Mesothelial cell of epicardium (in vitro differentiated cells): ENCODE measurements around the gene SACM1L. TPM values are rescaled to one million over a fixed set of nuclear protein-coding genes. Genes with fewer than 3 reads are reported as not detected.
"Not testable (repeated sequence)": the region's sequence is repeated elsewhere in the genome, so short reads cannot be mapped to it uniquely, and the experiment has no call there.

Source experiments
- DNase-seq, 2 experiments: peaks; one replicate each; pipeline ENCODE4 v3.0.0; 2021; ENCODE audit warnings: low spot score in 2 of 2; ENCODE audit not compliant: unreplicated experiment in 2 of 2
- H3K27ac Mint-ChIP-seq: 2 replicates; pipeline ENCODE4 v1.8.0; 2021; ENCODE audit warnings: mixed read lengths
- H3K27me3 Mint-ChIP-seq: 2 replicates; pipeline ENCODE4 v1.8.0; 2021; ENCODE audit warnings: low read depth, mixed read lengths
- H3K36me3 Mint-ChIP-seq: 2 replicates; pipeline ENCODE4 v1.8.0; 2021; ENCODE audit warnings: mixed read lengths
- H3K4me1 Mint-ChIP-seq: 2 replicates; pipeline ENCODE4 v1.8.0; 2021; ENCODE audit warnings: mixed read lengths
- H3K4me3 Mint-ChIP-seq: 2 replicates; pipeline ENCODE4 v1.8.0; 2021; ENCODE audit warnings: mild to moderate bottlenecking, moderate library complexity, mixed read lengths
- H3K9me3 Mint-ChIP-seq: 2 replicates; pipeline ENCODE4 v1.8.0; 2021; ENCODE audit warnings: mixed read lengths
- total RNA-seq: library from RNA; stranded (reverse); gene quantifications from 3 replicates; pipeline ENCODE4 v1.2.1, GENCODE V29; 2021
- TF ChIP-seq, protein P1 (sequence below): fragments of 200-600 bp; sonication (generic); IDR thresholded peaks from one replicate; pipeline ENCODE4 v1.5.0; 2021; ENCODE audit warnings: antibody characterized with exemption; ENCODE audit not compliant: unreplicated experiment

SACM1L gene
- total RNA-seq, 1 donor from 2014 or later: 51.8 TPM

DNA sequence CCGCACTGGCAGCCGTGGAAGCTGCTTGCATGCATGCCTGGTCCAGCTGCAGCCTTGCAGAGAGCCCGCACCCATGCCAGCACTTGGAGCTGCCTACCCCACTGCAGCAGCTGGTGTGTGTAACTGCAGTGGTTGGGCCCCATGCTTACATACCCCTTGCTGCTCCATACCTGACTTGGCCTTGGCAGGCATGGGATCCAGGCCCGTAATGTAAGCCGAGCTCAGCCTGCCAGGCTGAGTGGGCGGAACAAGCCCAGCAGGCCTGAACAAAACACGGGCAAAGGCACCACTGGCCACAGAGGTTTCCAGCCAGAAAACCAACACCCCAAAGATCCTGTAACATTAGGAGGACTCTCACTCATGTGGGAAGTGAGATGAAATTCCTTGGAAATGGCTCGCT is 58.9 kb downstream of the SACM1L start:
- TF ChIP-seq, protein P1, sequence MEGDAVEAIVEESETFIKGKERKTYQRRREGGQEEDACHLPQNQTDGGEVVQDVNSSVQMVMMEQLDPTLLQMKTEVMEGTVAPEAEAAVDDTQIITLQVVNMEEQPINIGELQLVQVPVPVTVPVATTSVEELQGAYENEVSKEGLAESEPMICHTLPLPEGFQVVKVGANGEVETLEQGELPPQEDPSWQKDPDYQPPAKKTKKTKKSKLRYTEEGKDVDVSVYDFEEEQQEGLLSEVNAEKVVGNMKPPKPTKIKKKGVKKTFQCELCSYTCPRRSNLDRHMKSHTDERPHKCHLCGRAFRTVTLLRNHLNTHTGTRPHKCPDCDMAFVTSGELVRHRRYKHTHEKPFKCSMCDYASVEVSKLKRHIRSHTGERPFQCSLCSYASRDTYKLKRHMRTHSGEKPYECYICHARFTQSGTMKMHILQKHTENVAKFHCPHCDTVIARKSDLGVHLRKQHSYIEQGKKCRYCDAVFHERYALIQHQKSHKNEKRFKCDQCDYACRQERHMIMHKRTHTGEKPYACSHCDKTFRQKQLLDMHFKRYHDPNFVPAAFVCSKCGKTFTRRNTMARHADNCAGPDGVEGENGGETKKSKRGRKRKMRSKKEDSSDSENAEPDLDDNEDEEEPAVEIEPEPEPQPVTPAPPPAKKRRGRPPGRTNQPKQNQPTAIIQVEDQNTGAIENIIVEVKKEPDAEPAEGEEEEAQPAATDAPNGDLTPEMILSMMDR: no peak
- no peaks in the 10 kb centered on the region for H3K27me3 Mint-ChIP-seq
- no peaks in the 10 kb centered on the region for H3K4me1 Mint-ChIP-seq
- peaks cover 11% of the 10 kb centered on the region for H3K36me3 Mint-ChIP-seq
- DNase-seq: no peak
- no peak overlapping the region for H3K27ac Mint-ChIP-seq
- H3K4me3 Mint-ChIP-seq: no peak overlapping the region
- H3K9me3 Mint-ChIP-seq: no peaks in the 10 kb centered on the region

DNA sequence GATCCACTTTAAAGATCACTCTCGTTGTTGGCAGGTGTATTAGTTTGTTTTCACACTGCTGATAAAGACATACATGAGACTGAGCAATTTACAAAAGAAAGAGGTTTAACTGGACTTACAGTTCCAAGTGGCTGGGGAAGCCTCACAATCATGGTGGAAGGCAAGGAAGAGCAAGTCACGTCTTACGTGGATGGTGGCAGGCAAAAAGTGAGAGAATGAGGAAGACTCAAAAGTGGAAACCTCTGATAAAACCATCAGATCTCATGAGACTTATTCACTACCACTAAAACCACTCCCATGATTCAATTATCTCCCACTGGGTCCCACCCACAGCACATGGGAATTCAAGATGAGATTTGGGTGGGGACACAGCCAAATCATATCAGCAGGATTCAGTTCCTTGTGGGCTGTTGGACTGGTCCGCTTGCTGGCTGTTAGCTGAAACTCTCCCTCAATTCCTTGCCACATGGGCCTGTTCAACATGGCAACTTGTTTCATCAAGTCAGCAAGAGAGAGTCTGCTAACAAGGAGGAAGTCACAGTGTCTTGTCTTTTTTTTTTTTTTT is 59.9 kb downstream of the SACM1L start:
- H3K4me1 Mint-ChIP-seq, H3K27me3 Mint-ChIP-seq, H3K9me3 Mint-ChIP-seq, DNase-seq, H3K27ac Mint-ChIP-seq, H3K4me3 Mint-ChIP-seq, H3K36me3 Mint-ChIP-seq: not testable (repeated sequence)

DNA sequence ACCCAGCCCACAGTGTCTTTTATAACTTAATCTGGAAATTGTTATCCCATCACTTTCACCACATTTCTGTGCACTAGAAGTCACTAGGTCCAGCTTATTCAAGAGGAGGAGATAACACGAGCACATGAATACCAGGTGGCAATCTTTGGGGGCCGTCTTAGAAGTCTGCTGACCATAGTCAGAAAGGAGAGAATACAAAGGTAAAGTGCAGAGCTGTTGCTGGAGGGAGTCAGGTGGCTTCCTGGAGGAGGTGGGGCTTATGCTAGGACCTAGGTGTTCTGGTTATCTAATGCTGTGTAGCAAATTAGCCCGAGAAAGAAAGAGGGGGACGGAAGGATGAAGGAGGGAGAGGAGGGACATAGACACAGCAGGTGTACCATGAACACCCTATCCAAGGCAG is 60.7 kb downstream of the SACM1L start:
- TF ChIP-seq, protein P1: no peak
- no peak overlapping the region for H3K27ac Mint-ChIP-seq
- DNase-seq: no peak
- H3K36me3 Mint-ChIP-seq: peaks cover 9% of the 10 kb centered on the region
- H3K4me3 Mint-ChIP-seq: no peak overlapping the region
- no peaks in the 10 kb centered on the region for H3K9me3 Mint-ChIP-seq
- H3K27me3 Mint-ChIP-seq: no peaks in the 10 kb centered on the region
- no peaks in the 10 kb centered on the region for H3K4me1 Mint-ChIP-seq

DNA sequence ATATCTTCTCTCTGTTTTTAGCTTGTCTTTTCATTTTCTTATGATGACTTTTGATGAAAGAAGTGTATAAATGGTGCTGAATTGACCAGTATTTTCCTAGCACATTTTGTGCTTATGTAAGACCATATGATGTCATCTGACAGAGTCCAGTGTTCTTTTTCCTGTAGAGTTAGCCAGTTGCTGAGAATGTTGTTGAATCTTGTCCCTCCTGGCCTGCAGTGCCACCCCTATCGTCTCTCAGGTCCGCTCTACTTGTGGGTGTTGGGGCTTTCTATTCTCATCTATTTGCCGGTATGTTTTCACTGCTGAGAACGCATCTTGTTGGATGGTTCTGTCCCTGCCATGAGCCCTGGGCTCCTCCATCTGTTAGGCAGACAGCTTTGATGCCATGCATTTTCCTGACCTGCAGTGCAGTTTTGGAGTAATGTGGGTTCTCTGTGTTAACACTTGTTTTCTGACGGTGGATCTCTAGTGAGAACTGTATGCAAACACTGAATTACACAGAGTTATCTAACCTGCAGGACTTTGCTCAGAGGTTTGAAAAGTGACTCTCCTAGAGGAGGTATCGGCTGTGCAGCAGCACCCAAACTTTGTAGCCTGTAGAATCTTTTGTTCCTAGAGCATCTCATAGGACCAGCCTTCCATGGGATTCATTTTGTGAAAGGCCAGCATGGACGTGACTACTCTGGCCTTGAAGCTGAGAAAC is 62.5 kb downstream of the SACM1L start:
- TF ChIP-seq, protein P1: no peak
- no peak for DNase-seq
- H3K4me1 Mint-ChIP-seq: peaks cover under 1% of the 10 kb centered on the region

DNA sequence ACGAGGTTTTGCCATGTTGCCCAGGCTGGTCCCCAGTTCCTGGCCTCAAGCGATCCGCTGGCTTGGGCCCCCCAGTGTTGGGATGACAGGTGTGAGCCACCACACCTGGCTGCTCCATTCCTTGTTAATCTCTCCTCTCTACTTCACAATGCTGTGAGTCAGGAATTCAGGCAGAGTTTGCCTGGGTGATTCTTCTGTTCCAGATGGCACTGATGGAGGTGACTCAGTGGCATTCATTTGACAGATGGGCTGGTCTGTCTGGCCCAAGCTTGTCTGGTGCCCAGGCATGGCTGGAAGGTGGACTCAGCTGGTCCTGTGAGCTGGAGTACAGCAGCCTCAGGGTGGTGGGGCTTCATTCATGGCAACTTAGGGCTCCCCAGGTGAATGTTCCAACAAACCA is 63.9 kb downstream of the SACM1L start:
- Mint-ChIP-seq H3K4me1 (peaks cover 6% of the 10 kb centered on the region), H3K9me3 (no peaks in the 10 kb centered on the region), H3K27me3 (no peaks in the 10 kb centered on the region), H3K4me3 (no peak overlapping the region), H3K36me3 (peaks cover 4% of the 10 kb centered on the region), H3K27ac (no peak overlapping the region)
- TF ChIP-seq, protein P1: no peak
- DNase-seq: no peak

More for the DNA sequence above, 62.5 kb downstream of the SACM1L start:
- no peaks in the 10 kb centered on the region for H3K27me3 Mint-ChIP-seq
- no peak overlapping the region for H3K4me3 Mint-ChIP-seq
- no peak overlapping the region for H3K27ac Mint-ChIP-seq
- H3K36me3 Mint-ChIP-seq: peaks cover 9% of the 10 kb centered on the region
- no peaks in the 10 kb centered on the region for H3K9me3 Mint-ChIP-seq

DNA sequence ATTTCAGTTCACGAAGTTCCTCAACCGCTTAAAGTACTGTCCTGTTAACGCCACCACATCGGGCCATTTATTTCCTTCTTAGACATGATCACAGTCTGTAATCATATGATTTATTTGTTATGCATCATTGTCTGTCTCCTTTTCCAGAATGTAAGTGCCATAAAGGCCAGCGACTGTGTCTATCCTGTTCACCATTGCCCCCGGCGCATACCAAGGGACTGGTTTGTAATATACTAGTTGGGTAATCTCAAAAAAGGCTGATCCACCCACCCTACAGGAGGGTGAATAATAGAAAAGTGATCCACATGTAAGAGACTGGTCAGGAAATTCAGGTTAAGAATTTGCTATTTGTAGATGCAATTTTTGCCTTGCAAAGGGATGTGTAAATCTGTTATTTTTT is 65.3 kb downstream of the SACM1L start:
- Mint-ChIP-seq H3K4me1 (peaks cover 6% of the 10 kb centered on the region), H3K36me3 (no peaks in the 10 kb centered on the region), H3K9me3 (no peaks in the 10 kb centered on the region), H3K4me3 (no peak overlapping the region), H3K27ac (no peak overlapping the region), H3K27me3 (no peaks in the 10 kb centered on the region)
- DNase-seq: no peak
- TF ChIP-seq, protein P1: no peak
